Activated CD4-positive, alpha-beta T cell treated with anti-CD3 and anti-CD28 coated beads for 36 hours (primary cell): ENCODE measurements around the gene TREML1. TPM values are rescaled to one million over a fixed set of nuclear protein-coding genes. Genes with fewer than 3 reads are reported as not detected.
"Not testable (repeated sequence)": the region's sequence is repeated elsewhere in the genome, so short reads cannot be mapped to it uniquely, and the experiment has no call there.

ENCODE experiments used
- ATAC-seq: fragments of 200-7000 bp; cut with Tn5 transposase; one replicate; pipeline ENCODE4 v1.10.0; 2021; ENCODE audit warnings: mild to moderate bottlenecking, moderate library complexity
- CTCF ChIA-PET: fragments of 350-600 bp; sonication (Branson Sonifier 250); formaldehyde crosslinking; loops from one replicate; lab custom pipeline; 2021; ENCODE audit warnings: antibody characterized with exemption; lab: Charles Lee
- POLR2A ChIA-PET: fragments of 350-600 bp; sonication (Branson Sonifier 250); formaldehyde crosslinking; loops from one replicate; lab custom pipeline; 2021; ENCODE audit warnings: antibody characterized with exemption, inconsistent platforms; lab: Charles Lee
- DNase-seq: peaks from one replicate; pipeline ENCODE4 v3.0.0-alpha.2; 2020
- H3K27ac Mint-ChIP-seq: one replicate; pipeline ENCODE4 v1.8.0; 2021; ENCODE audit warnings: mixed read lengths
- H3K27me3 Mint-ChIP-seq: one replicate; pipeline ENCODE4 v1.8.0; 2021; ENCODE audit warnings: mixed read lengths
- H3K36me3 Mint-ChIP-seq: one replicate; pipeline ENCODE4 v1.8.0; 2021; ENCODE audit warnings: low read depth, mixed read lengths
- H3K4me1 Mint-ChIP-seq: one replicate; pipeline ENCODE4 v1.8.0; 2021; ENCODE audit warnings: mixed read lengths
- H3K4me3 Mint-ChIP-seq: one replicate; pipeline ENCODE4 v1.8.0; 2021; ENCODE audit warnings: mild to moderate bottlenecking, moderate library complexity, mixed read lengths
- H3K9me3 Mint-ChIP-seq: one replicate; pipeline ENCODE4 v1.8.0; 2021; ENCODE audit warnings: low read depth, mixed read lengths
- intact Hi-C, 2 experiments: fragments of 100-400 bp; cut with DNase I in 1 of 2; cut with micrococcal nuclease in 1 of 2; formaldehyde crosslinking; loops; one replicate each; pipeline versions ENCODE4 v1.14.2 to v1.15.1; 2022 to 2024; cut with DNase I, micrococcal nuclease
- total RNA-seq, 2 experiments: library from RNA; stranded (reverse); gene quantifications; one replicate each; pipeline ENCODE4 v1.2.3, GENCODE V29; 2021

Gene TREML1
- total RNA-seq, 2 experiments from 2014 or later = not detected

- ChIA-PET CTCF (no interaction called here), POLR2A (no interaction called here)
- no peaks in the 10 kb centered on the region for H3K4me1 Mint-ChIP-seq
- no peaks in the 10 kb centered on the region for H3K9me3 Mint-ChIP-seq
- intact Hi-C loops = no loop called here
- ATAC-seq (no peak), DNase-seq (no peak)
- H3K27me3 Mint-ChIP-seq = no peaks in the 10 kb centered on the region
- no peak overlapping the region for H3K27ac Mint-ChIP-seq
- peaks cover 15% of the 10 kb centered on the region for H3K36me3 Mint-ChIP-seq
- H3K4me3 Mint-ChIP-seq = no peak overlapping the region
These were observed 17.2 kb downstream of the TREML1 start for GRCh38 chr6:41136911-41137310.

GRCh38 chr6:41135062-41135832 lies 18.9 kb downstream of the TREML1 start:
- Mint-ChIP-seq H3K9me3 (no peaks in the 10 kb centered on the region), H3K27me3 (no peaks in the 10 kb centered on the region), H3K4me1 (no peaks in the 10 kb centered on the region), H3K4me3 (no peak overlapping the region), H3K27ac (no peak overlapping the region), H3K36me3 (peaks cover 15% of the 10 kb centered on the region)
- ChIA-PET POLR2A (no interaction called here), CTCF (interaction anchor here (0.5 kb wide), 1 partner anchor 454 kb away, joined by 3 read pairs; no protein-coding TSS in a partner anchor)
- DNase-seq (no peak), ATAC-seq (no peak)
- intact Hi-C loops = no loop called here

- no peak for ATAC-seq
- Mint-ChIP-seq H3K4me3 (no peak overlapping the region), H3K4me1 (no peaks in the 10 kb centered on the region), H3K9me3 (no peaks in the 10 kb centered on the region), H3K27me3 (no peaks in the 10 kb centered on the region), H3K27ac (no peak overlapping the region), H3K36me3 (peaks cover 22% of the 10 kb centered on the region)
- ChIA-PET POLR2A (no interaction called here), CTCF (interaction anchor here (0.7 kb wide), 1 partner anchor 437 kb away, joined by 3 read pairs; no protein-coding TSS in a partner anchor)
- intact Hi-C loops = no loop called here
- DNase-seq = no peak
These were observed 21.9 kb downstream of the TREML1 start for GRCh38 chr6:41132254-41132653.

GRCh38 chr6:41125282-41125681 lies 28.9 kb downstream of the TREML1 start:
- intact Hi-C loops = no loop called here
- Mint-ChIP-seq H3K4me1 (no peaks in the 10 kb centered on the region), H3K27ac (no peak overlapping the region), H3K4me3 (no peak overlapping the region), H3K36me3 (peaks cover 22% of the 10 kb centered on the region), H3K9me3 (no peaks in the 10 kb centered on the region), H3K27me3 (no peaks in the 10 kb centered on the region)
- ATAC-seq = no peak
- POLR2A ChIA-PET = no interaction called here
- DNase-seq = no peak
- CTCF ChIA-PET = interaction anchor here (1.7 kb wide), 1 partner anchor 57 kb away, joined by 6 read pairs; no protein-coding TSS in a partner anchor

GRCh38 chr6:41122918-41123317 lies 31.2 kb downstream of the TREML1 start:
- intact Hi-C loops = no loop called here
- ATAC-seq = no peak
- Mint-ChIP-seq H3K36me3 (peaks cover 19% of the 10 kb centered on the region), H3K4me3 (no peak overlapping the region), H3K27ac (no peak overlapping the region), H3K9me3 (no peaks in the 10 kb centered on the region), H3K4me1 (no peaks in the 10 kb centered on the region), H3K27me3 (no peaks in the 10 kb centered on the region)
- no peak for DNase-seq
- ChIA-PET POLR2A (no interaction called here), CTCF (no interaction called here)

GRCh38 chr6:41122373-41122772 lies 31.8 kb downstream of the TREML1 start:
- CTCF ChIA-PET = no interaction called here
- H3K36me3 Mint-ChIP-seq = peaks cover 18% of the 10 kb centered on the region

GRCh38 chr6:41120058-41120457 lies 34.1 kb downstream of the TREML1 start:
- POLR2A ChIA-PET = interaction anchor here (1.2 kb wide), 1 partner anchor 19 kb away, joined by 3 read pairs; no protein-coding TSS in a partner anchor
- ATAC-seq (no peak), DNase-seq (no peak)
- no peak overlapping the region for H3K27ac Mint-ChIP-seq
- H3K27me3 Mint-ChIP-seq = no peaks in the 10 kb centered on the region
- no peak overlapping the region for H3K4me3 Mint-ChIP-seq
- intact Hi-C loops = no loop called here
- peaks cover 14% of the 10 kb centered on the region for H3K36me3 Mint-ChIP-seq
- no peaks in the 10 kb centered on the region for H3K4me1 Mint-ChIP-seq
- CTCF ChIA-PET = interaction anchor here (1.1 kb wide), 1 partner anchor 62 kb away, joined by 3 read pairs; no protein-coding TSS in a partner anchor
- no peaks in the 10 kb centered on the region for H3K9me3 Mint-ChIP-seq

More at GRCh38 chr6:41122373-41122772, 31.8 kb downstream of the TREML1 start:
- no peaks in the 10 kb centered on the region for H3K27me3 Mint-ChIP-seq
- no peaks in the 10 kb centered on the region for H3K9me3 Mint-ChIP-seq
- no peak for ATAC-seq
- no peak overlapping the region for H3K4me3 Mint-ChIP-seq
- intact Hi-C loops = no loop called here
- H3K27ac Mint-ChIP-seq = no peak overlapping the region
- no peaks in the 10 kb centered on the region for H3K4me1 Mint-ChIP-seq
- POLR2A ChIA-PET = no interaction called here
- no peak for DNase-seq

- intact Hi-C loops = no loop called here
- no peaks in the 10 kb centered on the region for H3K27me3 Mint-ChIP-seq
- no peak overlapping the region for H3K27ac Mint-ChIP-seq
- no peaks in the 10 kb centered on the region for H3K9me3 Mint-ChIP-seq
- no peak for DNase-seq
- ChIA-PET POLR2A (interaction anchor here (1.2 kb wide), 1 partner anchor 19 kb away, joined by 3 read pairs; no protein-coding TSS in a partner anchor), CTCF (no interaction called here)
- H3K4me3 Mint-ChIP-seq = no peak overlapping the region
- H3K36me3 Mint-ChIP-seq = peaks cover 14% of the 10 kb centered on the region
- ATAC-seq = no peak
- H3K4me1 Mint-ChIP-seq = no peaks in the 10 kb centered on the region
These were observed 34.6 kb downstream of the TREML1 start for GRCh38 chr6:41119508-41119907.

- CTCF ChIA-PET, H3K36me3 Mint-ChIP-seq, H3K4me3 Mint-ChIP-seq, intact Hi-C loops, H3K27me3 Mint-ChIP-seq, ATAC-seq, H3K9me3 Mint-ChIP-seq, H3K4me1 Mint-ChIP-seq, H3K27ac Mint-ChIP-seq, POLR2A ChIA-PET, DNase-seq: not testable (repeated sequence)
These were observed 39.1 kb downstream of the TREML1 start for GRCh38 chr6:41115027-41115426.

GRCh38 chr6:41111017-41111416 lies 43.1 kb downstream of the TREML1 start:
- no peak overlapping the region for H3K27ac Mint-ChIP-seq
- H3K9me3 Mint-ChIP-seq = no peaks in the 10 kb centered on the region
- H3K36me3 Mint-ChIP-seq = no peaks in the 10 kb centered on the region
- intact Hi-C loops = no loop called here
- no peaks in the 10 kb centered on the region for H3K4me1 Mint-ChIP-seq
- ChIA-PET POLR2A (no interaction called here), CTCF (interaction anchor here (0.6 to 1.6 kb wide), 2 partner anchors 71 to 216 kb away, joined by 3 to 4 read pairs; no protein-coding TSS in a partner anchor)
- DNase-seq (no peak), ATAC-seq (no peak)
- no peak overlapping the region for H3K4me3 Mint-ChIP-seq
- H3K27me3 Mint-ChIP-seq = no peaks in the 10 kb centered on the region

- Mint-ChIP-seq H3K9me3 (no peaks in the 10 kb centered on the region), H3K36me3 (peaks cover 28% of the 10 kb centered on the region), H3K4me3 (no peak overlapping the region), H3K27ac (no peak overlapping the region), H3K27me3 (no peaks in the 10 kb centered on the region), H3K4me1 (no peaks in the 10 kb centered on the region)
- ChIA-PET POLR2A (interaction anchor here (0.8 to 1.0 kb wide), 2 partner anchors 15 to 96 kb away, joined by 4 to 5 read pairs; no protein-coding TSS in a partner anchor), CTCF (interaction anchor here (0.7 to 1.7 kb wide), 9 partner anchors 11 to 215 kb away, joined by 3 to 6 read pairs (median 4); no protein-coding TSS in a partner anchor)
- intact Hi-C loops = loop anchor here (1.0 kb wide), 1 partner anchor 95 kb away; no protein-coding TSS in a partner anchor
- ATAC-seq (peak; percentile 89), DNase-seq (no peak)
These were observed 50.3 kb downstream of the TREML1 start for GRCh38 chr6:41103847-41104246.
